ENCODE measurements around the gene ZBED4. TPM values are rescaled to one million over a fixed set of nuclear protein-coding genes. Genes with fewer than 3 reads are reported as not detected.

Gene ZBED4
- total RNA-seq, 2 donors from 2014 or later = 10.4 to 11.2 TPM

- Histone ChIP-seq H3K4me1 (replicated peaks) (peaks cover 5% of the 10 kb centered on the region), H3K4me3 (no peak overlapping the region), H3K9me3 (no peaks in the 10 kb centered on the region), H3K36me3 (no peaks in the 10 kb centered on the region), H3K27ac (no peak overlapping the region), H3K27me3 (replicated peaks; ENCODE audit: insufficient read depth) (no peaks in the 10 kb centered on the region)
- DNase-seq (ENCODE audit: low spot score) = no peak
- intact Hi-C loops (cut with DNase I) = no loop called here
- TF ChIP-seq POLR2A (IDR thresholded peaks at IDR 0.05) = no peak
- no peak for TF ChIP-seq POLR2AphosphoS5 (IDR thresholded peaks at IDR 0.05)
- no peak for TF ChIP-seq CTCF (IDR thresholded peaks at IDR 0.05)
- 95% methylated on average over 13 of the region's 14 CpGs for WGBS
Measured at GRCh38 chr22:49858827-49859226, 5.2 kb downstream of the ZBED4 start.

GRCh38 chr22:49861642-49862495 lies 8.2 kb downstream of the ZBED4 start:
- 91% methylated on average over 29 of the region's 29 CpGs for WGBS
- H3K27ac ChIP-seq = no peak overlapping the region

DNA sequence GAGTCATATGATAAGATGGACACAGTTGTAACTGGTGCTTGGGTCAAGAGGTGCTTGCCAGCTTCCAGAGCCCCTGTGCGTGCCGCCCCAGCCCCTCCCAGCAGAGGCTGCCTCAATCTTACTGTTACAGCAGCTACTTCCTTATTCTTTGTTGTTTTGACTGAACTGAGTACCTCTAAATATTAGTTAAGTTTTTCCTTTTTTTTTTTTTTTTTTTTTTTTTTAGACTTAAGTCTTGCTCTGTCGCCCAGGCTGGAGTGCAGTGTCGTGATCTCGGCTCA lies 8.8 kb downstream of the ZBED4 start:
- no peak overlapping the region for H3K27ac ChIP-seq
- no peak for TF ChIP-seq POLR2AphosphoS5 (IDR thresholded peaks at IDR 0.05)
- no peaks in the 10 kb centered on the region for H3K9me3 ChIP-seq
- no peaks in the 10 kb centered on the region for H3K4me1 ChIP-seq (replicated peaks)
- no peak for DNase-seq (ENCODE audit: low spot score)
- H3K27me3 ChIP-seq (replicated peaks; ENCODE audit: insufficient read depth) = no peaks in the 10 kb centered on the region
- WGBS = 80% methylated on average over 5 of the region's 5 CpGs
- H3K4me3 ChIP-seq = no peak overlapping the region
- intact Hi-C loops (cut with DNase I) = no loop called here
- H3K36me3 ChIP-seq = no peaks in the 10 kb centered on the region

More at GRCh38 chr22:49861642-49862495, 8.2 kb downstream of the ZBED4 start:
- intact Hi-C loops (cut with DNase I) = no loop called here
- DNase-seq (ENCODE audit: low spot score) = no peak
- Histone ChIP-seq H3K4me1 (replicated peaks) (no peaks in the 10 kb centered on the region), H3K4me3 (no peak overlapping the region), H3K9me3 (no peaks in the 10 kb centered on the region), H3K27me3 (replicated peaks; ENCODE audit: insufficient read depth) (no peaks in the 10 kb centered on the region), H3K36me3 (no peaks in the 10 kb centered on the region)
- no peak for TF ChIP-seq POLR2AphosphoS5 (IDR thresholded peaks at IDR 0.05)
- no peak for TF ChIP-seq POLR2A (IDR thresholded peaks at IDR 0.05)

DNA sequence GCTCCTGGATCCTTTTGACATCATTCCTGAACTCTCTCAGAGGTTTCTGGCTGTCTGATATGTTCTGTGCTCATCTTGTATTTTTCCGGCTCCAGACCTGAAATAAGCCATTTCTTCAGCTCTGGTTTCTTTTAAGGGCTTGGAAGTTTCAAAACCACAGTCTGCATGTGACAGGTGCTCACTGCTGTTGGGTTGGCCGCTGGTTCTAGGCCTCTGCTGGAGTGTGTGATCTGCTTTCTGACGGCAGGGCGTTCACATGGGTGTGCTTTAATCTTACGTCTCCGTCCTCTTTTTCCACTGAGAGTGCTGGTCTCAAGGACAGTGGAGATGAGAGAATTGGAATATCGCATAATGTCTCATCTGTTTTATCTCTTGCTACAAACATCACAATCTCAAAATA lies 10.3 kb downstream of the ZBED4 start:
- intact Hi-C loops (cut with DNase I) = no loop called here
- Histone ChIP-seq H3K36me3 (no peaks in the 10 kb centered on the region), H3K4me3 (no peak overlapping the region), H3K9me3 (no peaks in the 10 kb centered on the region), H3K27me3 (replicated peaks; ENCODE audit: insufficient read depth) (no peaks in the 10 kb centered on the region), H3K4me1 (replicated peaks) (no peaks in the 10 kb centered on the region), H3K27ac (no peak overlapping the region)
- TF ChIP-seq CTCF (IDR thresholded peaks at IDR 0.05) (no peak), POLR2AphosphoS5 (IDR thresholded peaks at IDR 0.05) (no peak), POLR2A (IDR thresholded peaks at IDR 0.05) (no peak)
- 100% methylated on average over 6 of the region's 7 CpGs for WGBS
- no peak for DNase-seq (ENCODE audit: low spot score)

- 88% methylated on average over 17 of the region's 17 CpGs for WGBS
- DNase-seq (ENCODE audit: low spot score) = no peak
- Histone ChIP-seq H3K4me1 (replicated peaks) (no peaks in the 10 kb centered on the region), H3K36me3 (no peaks in the 10 kb centered on the region), H3K27me3 (replicated peaks; ENCODE audit: insufficient read depth) (no peaks in the 10 kb centered on the region), H3K9me3 (no peaks in the 10 kb centered on the region), H3K4me3 (no peak overlapping the region), H3K27ac (no peak overlapping the region)
- intact Hi-C loops (cut with DNase I) = no loop called here
- TF ChIP-seq POLR2AphosphoS5 (IDR thresholded peaks at IDR 0.05) = no peak
- TF ChIP-seq POLR2A (IDR thresholded peaks at IDR 0.05) = no peak
- no peak for TF ChIP-seq CTCF (IDR thresholded peaks at IDR 0.05)
Measured at GRCh38 chr22:49865156-49865555, 11.5 kb downstream of the ZBED4 start.

DNA sequence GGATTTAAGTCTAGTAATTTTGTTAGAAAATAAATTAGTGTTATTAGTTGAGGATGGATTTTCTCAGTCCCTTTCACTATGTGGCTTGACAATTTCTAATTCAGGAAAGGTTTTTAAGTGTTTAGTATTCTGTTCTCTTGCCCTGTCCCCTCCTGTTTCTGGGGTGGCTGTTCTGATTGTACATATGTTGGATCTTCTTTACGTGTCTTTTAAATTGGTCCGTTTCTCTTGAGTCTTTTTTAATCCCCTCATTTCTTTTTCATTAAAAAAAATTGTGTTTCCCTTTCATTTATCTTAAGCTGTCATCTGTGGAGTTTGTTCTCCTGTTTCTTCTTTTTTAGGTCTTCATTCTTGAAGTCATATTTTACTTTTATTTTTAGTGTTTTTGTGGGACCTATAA lies 12.5 kb downstream of the ZBED4 start:
- no peak for DNase-seq (ENCODE audit: low spot score)
- Histone ChIP-seq H3K27me3 (replicated peaks; ENCODE audit: insufficient read depth) (no peaks in the 10 kb centered on the region), H3K4me3 (no peak overlapping the region), H3K27ac (no peak overlapping the region), H3K36me3 (no peaks in the 10 kb centered on the region), H3K4me1 (replicated peaks) (no peaks in the 10 kb centered on the region), H3K9me3 (no peaks in the 10 kb centered on the region)
- intact Hi-C loops (cut with DNase I) = no loop called here
- TF ChIP-seq CTCF (IDR thresholded peaks at IDR 0.05) (no peak), POLR2AphosphoS5 (IDR thresholded peaks at IDR 0.05) (no peak), POLR2A (IDR thresholded peaks at IDR 0.05) (no peak)
- 58% methylated on average over 2 of the region's 2 CpGs for WGBS
